ENCODE results near the gene EEF2K. TPM values are rescaled to one million over a fixed set of nuclear protein-coding genes. Genes with fewer than 3 reads are reported as not detected.

The EEF2K gene
- total RNA-seq, 4 donors from 2014 or later = 22.2 to 223 (median 50.1) TPM

GRCh38 chr16:22203091-22203490, 3.0 kb upstream of the EEF2K start:
- no peaks in the 10 kb centered on the region for H3K36me3 ChIP-seq
- TF ChIP-seq POLR2A (IDR thresholded peaks at IDR 0.05) (no peak), EP300 (IDR thresholded peaks at IDR 0.05; ENCODE audit: low read depth) (no peak), POLR2AphosphoS5 (IDR thresholded peaks at IDR 0.05) (no peak), CTCF (IDR thresholded peaks at IDR 0.05) (no peak)
- WGBS, 2 donors (ENCODE audit: low coverage in 1 of 2) = 83 to 87% methylated on average over 2 to 5 of the region's 5 CpGs
- H3K4me1 ChIP-seq = peaks cover 11 to 34% (median 15%) of the 10 kb centered on the region in 4 donors
- H3K4me3 ChIP-seq = no peak overlapping the region
- intact Hi-C loops (cut with DNase I; ENCODE audit: low total_unique reads) = no loop called here
- H3K27ac ChIP-seq = no peak overlapping the region
- no peak for DNase-seq
- in situ Hi-C loops (cut with MboI; ENCODE audit: low pct_ligation_motif_present in 1 of 4, low pct_unique_long_range_greater_than_20kb in 1 of 4, low sequenced_read_pairs in 3 of 4) = loop anchor here in 2 of 4 donors (5.0 to 10.0 kb wide), 2 partner anchors 92 to 94 kb away; partner anchors contain the start of gene POLR3E (in 2 of the 2)
- no peaks in the 10 kb centered on the region for H3K9me3 ChIP-seq
- no peaks in the 10 kb centered on the region for H3K27me3 ChIP-seq

- intact Hi-C loops (cut with DNase I; ENCODE audit: low total_unique reads) (no loop called here), in situ Hi-C loops (cut with MboI; ENCODE audit: low pct_ligation_motif_present in 1 of 4, low pct_unique_long_range_greater_than_20kb in 1 of 4, low sequenced_read_pairs in 3 of 4) (loop anchor here in 2 of 4 donors (5.0 to 10.0 kb wide), 2 partner anchors 91 to 93 kb away; partner anchors contain the start of gene POLR3E (in 2 of the 2))
- Histone ChIP-seq H3K4me3 (no peak overlapping the region), H3K27me3 (no peaks in the 10 kb centered on the region), H3K9me3 (no peaks in the 10 kb centered on the region), H3K36me3 (no peaks in the 10 kb centered on the region), H3K27ac (no peak overlapping the region), H3K4me1 (peaks cover 13 to 39% (median 20%) of the 10 kb centered on the region in 4 donors)
- TF ChIP-seq EP300 (IDR thresholded peaks at IDR 0.05; ENCODE audit: low read depth) (no peak), POLR2A (IDR thresholded peaks at IDR 0.05) (no peak), CTCF (IDR thresholded peaks at IDR 0.05) (no peak), POLR2AphosphoS5 (IDR thresholded peaks at IDR 0.05) (no peak)
- WGBS, 2 donors (ENCODE audit: low coverage in 1 of 2) = 94 to 98% methylated on average over 2 of the region's 2 CpGs
- DNase-seq = no peak
Measured at GRCh38 chr16:22204091-22204655, 1.9 kb upstream of the EEF2K start.

GRCh38 chr16:22205577-22206012, 483 bp upstream of the EEF2K start:
- 4 to 6% methylated on average over 8 to 11 of the region's 11 CpGs for WGBS, 2 donors (ENCODE audit: low coverage in 1 of 2)
- H3K27me3 ChIP-seq = no peaks in the 10 kb centered on the region
- peak overlapping the region in 3 of 4 donors; percentile 69 to 86 (median 82) for H3K4me3 ChIP-seq
- no peaks in the 10 kb centered on the region for H3K36me3 ChIP-seq
- in situ Hi-C loops (cut with MboI; ENCODE audit: low pct_ligation_motif_present in 1 of 4, low pct_unique_long_range_greater_than_20kb in 1 of 4, low sequenced_read_pairs in 3 of 4) (loop anchor here in 2 of 4 donors (5.0 to 10.0 kb wide), 2 partner anchors 89 to 92 kb away; partner anchors contain the start of gene POLR3E (in 2 of the 2)), intact Hi-C loops (cut with DNase I; ENCODE audit: low total_unique reads) (loop anchor here (2.0 to 5.0 kb wide), 2 partner anchors 37 to 91 kb away; partner anchors contain the start of gene POLR3E)
- no peak for TF ChIP-seq POLR2A (IDR thresholded peaks at IDR 0.05)
- TF ChIP-seq EP300 (IDR thresholded peaks at IDR 0.05; ENCODE audit: low read depth) = no peak
- TF ChIP-seq CTCF (IDR thresholded peaks at IDR 0.05) = no peak
- no peak for TF ChIP-seq POLR2AphosphoS5 (IDR thresholded peaks at IDR 0.05)
- peaks cover 13 to 49% (median 25%) of the 10 kb centered on the region in 4 donors for H3K4me1 ChIP-seq
- H3K27ac ChIP-seq = peak overlapping the region; percentile 90 to 97 (median 94)
- no peaks in the 10 kb centered on the region for H3K9me3 ChIP-seq
- no peak for DNase-seq

- peak; percentile 82 for DNase-seq
- no peaks in the 10 kb centered on the region for H3K27me3 ChIP-seq
- H3K4me3 ChIP-seq = peak overlapping the region; percentile 69 to 95 (median 84)
- in situ Hi-C loops (cut with MboI; ENCODE audit: low pct_ligation_motif_present in 1 of 4, low pct_unique_long_range_greater_than_20kb in 1 of 4, low sequenced_read_pairs in 3 of 4) = loop anchor here in 2 of 4 donors (5.0 to 10.0 kb wide), 2 partner anchors 88 to 90 kb away; partner anchors contain the start of gene POLR3E (in 2 of the 2)
- no peaks in the 10 kb centered on the region for H3K9me3 ChIP-seq
- no peaks in the 10 kb centered on the region for H3K36me3 ChIP-seq
- H3K4me1 ChIP-seq = peaks cover 17 to 54% (median 35%) of the 10 kb centered on the region in 4 donors
- H3K27ac ChIP-seq = peak overlapping the region; percentile 90 to 97 (median 94)
- intact Hi-C loops (cut with DNase I; ENCODE audit: low total_unique reads) = loop anchor here (2.0 to 5.0 kb wide), 2 partner anchors 35 to 90 kb away; partner anchors contain the start of gene POLR3E
- WGBS, 2 donors (ENCODE audit: low coverage in 1 of 2) = 0 to 7% methylated on average over 3 to 34 of the region's 35 CpGs
- TF ChIP-seq POLR2AphosphoS5 (IDR thresholded peaks at IDR 0.05) (peak in 2 of 3 donors; percentile 60 to 65), EP300 (IDR thresholded peaks at IDR 0.05; ENCODE audit: low read depth) (peak; percentile 73), CTCF (IDR thresholded peaks at IDR 0.05) (no peak), POLR2A (IDR thresholded peaks at IDR 0.05) (no peak)
Measured at GRCh38 chr16:22206842-22207714, 1.0 kb downstream of the EEF2K start.
